Memory B cell (primary cell): Measurements from ENCODE around the gene POU6F2.

Source experiments
- ATAC-seq: fragments of 150-1000 bp; cut with Tn5 transposase; 2 replicates; pipeline ENCODE4 v1.10.0; 2021; ENCODE audit warnings: low read depth, mild to moderate bottlenecking, moderate library complexity
- DNase-seq, 2 donors: peaks; one replicate each; pipeline ENCODE4 v3.0.0; 2022; ENCODE audit warnings: low spot score in 2 of 2
- H3K27ac Mint-ChIP-seq: one replicate; pipeline ENCODE4 v1.8.0; 2022; ENCODE audit warnings: mild to moderate bottlenecking, moderate library complexity, mixed read lengths
- H3K27me3 Mint-ChIP-seq: one replicate; pipeline ENCODE4 v1.8.0; 2022; ENCODE audit warnings: mixed read lengths
- H3K36me3 Mint-ChIP-seq: one replicate; pipeline ENCODE4 v1.8.0; 2022; ENCODE audit warnings: mild to moderate bottlenecking, mixed read lengths
- H3K4me1 Mint-ChIP-seq: one replicate; pipeline ENCODE4 v1.8.0; 2022; ENCODE audit warnings: mixed read lengths
- H3K4me3 Mint-ChIP-seq: one replicate; pipeline ENCODE4 v1.8.0; 2022; ENCODE audit warnings: mild to moderate bottlenecking, moderate library complexity, mixed read lengths
- H3K9me3 Mint-ChIP-seq: one replicate; pipeline ENCODE4 v1.8.0; 2022; ENCODE audit warnings: mixed read lengths

The POU6F2 gene

DNA sequence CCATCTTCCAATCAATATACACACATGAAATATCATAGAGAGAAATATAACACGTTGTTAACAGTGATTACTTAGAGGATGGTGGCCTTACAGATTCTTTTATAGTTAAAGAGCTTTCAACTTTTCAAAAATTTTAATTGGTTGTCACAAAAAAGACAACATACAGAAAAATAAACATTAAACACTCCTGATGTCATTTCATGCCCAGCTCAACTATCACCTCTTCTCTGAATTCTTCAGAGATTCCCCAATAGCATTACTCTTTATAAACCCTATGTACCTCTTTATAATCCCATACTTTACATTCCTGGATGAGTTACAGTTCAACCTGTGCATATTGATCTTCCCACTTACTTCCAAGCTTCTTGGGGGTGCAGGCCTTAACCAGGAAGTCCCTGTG is 159.8 kb downstream of the POU6F2 start:
- H3K4me3 Mint-ChIP-seq, result no peak overlapping the region
- H3K4me1 Mint-ChIP-seq, result no peaks in the 10 kb centered on the region
- ATAC-seq, result no peak
- H3K27me3 Mint-ChIP-seq, result peaks cover 2% of the 10 kb centered on the region
- no peak overlapping the region for H3K27ac Mint-ChIP-seq
- no peaks in the 10 kb centered on the region for H3K36me3 Mint-ChIP-seq
- H3K9me3 Mint-ChIP-seq, result peaks cover 2% of the 10 kb centered on the region
- no peak for DNase-seq

DNA sequence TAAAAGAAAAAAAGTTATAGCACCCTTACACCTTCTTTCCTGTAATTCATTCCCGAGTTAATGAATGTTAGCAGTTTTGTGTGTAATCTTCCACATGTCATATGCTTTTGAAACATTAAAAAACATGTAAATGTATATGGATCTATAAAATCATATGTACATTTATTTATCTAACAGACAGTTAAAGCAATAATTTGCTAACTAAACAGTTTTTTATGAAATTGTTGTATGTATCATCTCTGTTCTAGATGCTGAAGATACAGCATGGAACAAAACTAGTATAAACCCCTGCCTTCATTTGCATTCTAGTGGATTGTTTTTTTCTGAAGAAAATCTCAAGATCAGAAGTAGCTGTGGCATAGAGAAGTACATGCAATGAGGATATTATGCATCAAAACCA is 165.0 kb downstream of the POU6F2 start:
- no peaks in the 10 kb centered on the region for H3K4me1 Mint-ChIP-seq
- H3K36me3 Mint-ChIP-seq, result no peaks in the 10 kb centered on the region
- peaks cover 1% of the 10 kb centered on the region for H3K27me3 Mint-ChIP-seq
- ATAC-seq, result no peak
- H3K27ac Mint-ChIP-seq, result no peak overlapping the region
- no peak for DNase-seq
- no peak overlapping the region for H3K4me3 Mint-ChIP-seq
- peaks cover 2% of the 10 kb centered on the region for H3K9me3 Mint-ChIP-seq

DNA sequence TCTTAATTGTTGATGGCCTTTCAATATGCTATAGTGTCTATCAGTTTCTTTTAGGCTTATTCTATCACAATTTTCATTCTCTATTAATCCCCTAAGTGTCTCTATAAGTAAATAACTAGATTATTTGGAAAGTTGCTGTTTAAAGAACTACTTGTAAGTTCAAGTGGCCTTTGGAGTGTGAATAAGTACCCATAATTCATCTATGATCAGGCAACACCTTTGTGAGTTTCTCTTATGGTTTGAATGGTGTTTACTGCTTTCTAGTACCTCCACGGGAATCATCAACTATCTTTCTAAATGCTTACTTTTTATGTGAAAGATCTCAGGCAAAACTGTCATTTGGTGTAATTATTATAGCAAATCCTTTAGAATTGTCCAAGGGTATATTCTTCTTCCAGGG is 166.7 kb downstream of the POU6F2 start:
- no peak overlapping the region for H3K4me3 Mint-ChIP-seq
- H3K36me3 Mint-ChIP-seq, result no peaks in the 10 kb centered on the region
- peaks cover 4% of the 10 kb centered on the region for H3K9me3 Mint-ChIP-seq
- DNase-seq, result no peak
- H3K4me1 Mint-ChIP-seq, result no peaks in the 10 kb centered on the region
- ATAC-seq, result no peak
- no peak overlapping the region for H3K27ac Mint-ChIP-seq
- peaks cover 3% of the 10 kb centered on the region for H3K27me3 Mint-ChIP-seq

DNA sequence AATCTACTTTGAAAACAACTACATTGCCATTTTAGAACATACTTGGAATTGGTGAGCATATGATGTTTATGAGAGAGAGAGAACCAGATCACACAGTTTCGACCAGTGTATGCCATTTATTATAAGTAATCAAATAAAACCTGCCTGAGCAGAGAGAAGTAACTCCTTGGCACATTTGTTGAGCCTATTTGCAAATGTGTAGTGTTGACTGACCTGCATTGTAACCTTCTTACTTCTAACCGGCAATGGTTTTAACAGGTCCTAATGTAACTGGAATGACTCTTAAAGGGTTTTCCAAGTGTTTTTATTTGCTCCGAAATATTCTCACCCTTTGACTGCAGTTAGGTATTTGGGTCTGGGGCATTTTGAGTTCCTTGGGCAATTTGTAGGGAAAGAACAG is 167.6 kb downstream of the POU6F2 start:
- Mint-ChIP-seq H3K4me1 (no peaks in the 10 kb centered on the region), H3K27ac (no peak overlapping the region), H3K4me3 (no peak overlapping the region), H3K27me3 (peaks cover 3% of the 10 kb centered on the region), H3K36me3 (no peaks in the 10 kb centered on the region), H3K9me3 (peaks cover 4% of the 10 kb centered on the region)
- ATAC-seq, result no peak
- DNase-seq, result no peak

DNA sequence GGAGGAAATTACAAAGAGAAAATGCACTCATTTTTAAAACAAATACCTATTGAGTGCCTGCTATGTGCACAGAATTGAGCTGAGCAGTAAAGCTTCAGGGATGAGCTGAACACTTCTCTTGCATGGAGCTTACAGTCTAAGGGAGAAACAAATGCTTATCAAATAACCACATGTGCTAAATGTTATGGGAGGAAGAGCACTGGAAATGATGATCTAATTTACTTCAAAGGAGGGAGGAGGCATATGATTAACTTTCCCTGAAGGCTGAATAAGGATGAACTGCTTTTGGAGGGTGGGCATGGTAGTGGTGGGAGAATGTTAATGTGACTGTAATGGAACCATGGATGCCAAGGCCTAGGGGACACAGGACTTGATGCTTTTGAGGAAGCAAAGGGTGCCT is 168.2 kb downstream of the POU6F2 start:
- peaks cover 3% of the 10 kb centered on the region for H3K27me3 Mint-ChIP-seq
- peaks cover 2% of the 10 kb centered on the region for H3K9me3 Mint-ChIP-seq
- H3K27ac Mint-ChIP-seq, result no peak overlapping the region
- H3K36me3 Mint-ChIP-seq, result no peaks in the 10 kb centered on the region
- no peak for ATAC-seq
- no peak overlapping the region for H3K4me3 Mint-ChIP-seq
- no peaks in the 10 kb centered on the region for H3K4me1 Mint-ChIP-seq
- no peak for DNase-seq

DNA sequence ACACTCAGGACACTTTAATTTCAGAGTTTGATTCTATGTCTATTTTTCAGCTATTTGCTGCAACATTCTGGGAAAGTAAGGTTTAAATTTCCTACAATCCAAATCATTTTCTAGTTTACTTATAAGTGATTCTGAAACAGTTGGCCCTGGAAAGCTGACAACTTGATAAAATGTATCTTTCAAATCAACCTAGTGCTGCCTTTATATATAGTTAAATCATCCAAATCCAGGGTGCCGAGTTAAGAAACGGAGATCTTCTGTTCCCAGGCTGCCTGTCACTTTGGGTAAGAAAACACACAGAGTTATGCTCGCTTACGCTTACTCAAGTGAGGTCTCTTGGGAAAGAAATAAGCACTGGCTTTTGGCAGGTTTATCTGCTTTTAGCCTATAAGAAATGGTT is 175.0 kb downstream of the POU6F2 start:
- Mint-ChIP-seq H3K4me1 (no peaks in the 10 kb centered on the region), H3K27me3 (peaks cover 3% of the 10 kb centered on the region), H3K4me3 (no peak overlapping the region), H3K9me3 (peaks cover 2% of the 10 kb centered on the region), H3K36me3 (no peaks in the 10 kb centered on the region), H3K27ac (no peak overlapping the region)
- no peak for ATAC-seq
- DNase-seq, result no peak

DNA sequence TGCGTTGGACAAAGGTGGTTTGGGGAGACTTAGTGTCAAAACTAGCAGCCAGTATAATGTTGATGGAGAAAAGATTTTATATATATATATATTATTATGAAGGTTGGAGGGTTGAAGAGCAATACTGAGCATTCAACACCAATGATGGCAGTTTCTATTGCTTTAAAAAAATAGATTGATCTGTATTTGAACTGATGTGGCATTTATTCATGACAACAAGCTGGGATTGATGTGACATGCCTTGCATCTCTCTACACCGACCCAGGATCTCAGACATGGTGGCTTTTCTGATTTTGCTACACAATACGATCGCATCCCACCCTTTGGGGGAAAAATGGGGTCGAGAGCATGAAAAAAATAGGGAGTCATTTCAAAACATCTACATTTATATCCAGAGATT is 175.4 kb downstream of the POU6F2 start:
- ATAC-seq (no peak), DNase-seq (no peak)
- no peaks in the 10 kb centered on the region for H3K36me3 Mint-ChIP-seq
- H3K4me1 Mint-ChIP-seq, result no peaks in the 10 kb centered on the region
- no peak overlapping the region for H3K4me3 Mint-ChIP-seq
- H3K27ac Mint-ChIP-seq, result no peak overlapping the region
- H3K27me3 Mint-ChIP-seq, result peaks cover 3% of the 10 kb centered on the region
- peaks cover 2% of the 10 kb centered on the region for H3K9me3 Mint-ChIP-seq

DNA sequence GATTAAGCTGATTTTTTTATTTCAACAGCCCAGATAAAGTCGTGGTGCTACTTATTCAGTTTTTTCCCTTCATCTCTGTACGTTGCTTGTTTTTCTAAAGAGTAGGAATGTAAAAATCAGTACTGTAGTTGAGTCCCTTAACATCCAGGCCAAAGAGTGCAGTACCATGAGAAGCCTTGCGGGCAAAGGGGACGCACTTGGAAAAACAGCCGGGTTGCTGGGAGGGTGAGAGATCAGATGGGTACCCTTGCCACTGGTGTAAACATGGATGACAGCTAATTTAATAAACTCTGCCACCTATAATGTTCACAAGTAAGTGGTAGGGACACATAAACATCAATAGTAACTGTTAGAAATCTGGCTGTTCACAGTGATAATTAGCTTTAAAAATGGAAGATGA is 175.9 kb downstream of the POU6F2 start:
- Mint-ChIP-seq H3K36me3 (no peaks in the 10 kb centered on the region), H3K9me3 (no peaks in the 10 kb centered on the region), H3K27me3 (no peaks in the 10 kb centered on the region), H3K27ac (no peak overlapping the region), H3K4me3 (no peak overlapping the region), H3K4me1 (no peaks in the 10 kb centered on the region)
- no peak for DNase-seq
- no peak for ATAC-seq

DNA sequence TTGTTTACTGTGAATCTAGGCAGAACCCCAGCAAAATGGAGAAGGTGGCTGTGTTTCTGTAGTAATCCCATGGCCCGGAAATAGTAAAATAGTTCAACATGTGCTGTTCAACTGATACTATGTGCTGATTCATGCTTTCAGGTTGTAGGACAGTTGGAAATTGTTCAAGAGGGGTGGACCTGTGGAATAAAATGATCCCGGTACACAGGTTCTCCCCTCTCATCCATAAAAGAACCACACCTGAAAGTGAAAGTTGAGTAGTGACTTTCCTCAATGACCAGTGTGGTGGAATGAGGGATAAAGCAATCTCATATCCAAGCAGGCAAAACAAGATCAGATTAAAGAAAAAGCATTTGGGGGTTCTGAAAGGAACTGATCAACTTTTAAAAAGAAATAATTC is 177.1 kb downstream of the POU6F2 start:
- Mint-ChIP-seq H3K27ac (no peak overlapping the region), H3K36me3 (no peaks in the 10 kb centered on the region), H3K9me3 (peaks cover 2% of the 10 kb centered on the region), H3K4me1 (no peaks in the 10 kb centered on the region), H3K4me3 (no peak overlapping the region), H3K27me3 (peaks cover 2% of the 10 kb centered on the region)
- ATAC-seq (no peak), DNase-seq (no peak)

DNA sequence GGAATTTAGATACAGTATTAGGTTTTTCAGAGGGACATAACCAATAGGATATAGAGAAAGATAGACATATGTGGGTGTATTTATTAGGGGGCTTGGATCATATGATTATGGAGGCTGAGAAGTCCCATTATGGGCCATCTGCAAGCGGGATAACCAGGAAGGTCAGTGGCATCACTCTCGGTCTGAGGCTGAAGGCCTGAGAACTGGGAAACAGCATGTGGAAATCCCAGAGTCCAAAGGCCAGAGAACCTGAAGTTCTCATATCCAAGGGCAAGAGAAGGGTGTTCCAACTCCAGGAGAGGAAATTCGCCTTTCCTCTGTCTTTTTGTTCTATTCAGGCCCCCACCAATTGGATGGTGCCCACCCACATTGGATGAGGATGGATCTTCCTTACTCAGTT is 180.7 kb downstream of the POU6F2 start:
- Mint-ChIP-seq H3K9me3 (peaks cover 4% of the 10 kb centered on the region), H3K27me3 (peaks cover 2% of the 10 kb centered on the region), H3K4me3 (no peak overlapping the region), H3K36me3 (no peaks in the 10 kb centered on the region), H3K27ac (no peak overlapping the region), H3K4me1 (no peaks in the 10 kb centered on the region)
- ATAC-seq, result no peak
- no peak for DNase-seq

DNA sequence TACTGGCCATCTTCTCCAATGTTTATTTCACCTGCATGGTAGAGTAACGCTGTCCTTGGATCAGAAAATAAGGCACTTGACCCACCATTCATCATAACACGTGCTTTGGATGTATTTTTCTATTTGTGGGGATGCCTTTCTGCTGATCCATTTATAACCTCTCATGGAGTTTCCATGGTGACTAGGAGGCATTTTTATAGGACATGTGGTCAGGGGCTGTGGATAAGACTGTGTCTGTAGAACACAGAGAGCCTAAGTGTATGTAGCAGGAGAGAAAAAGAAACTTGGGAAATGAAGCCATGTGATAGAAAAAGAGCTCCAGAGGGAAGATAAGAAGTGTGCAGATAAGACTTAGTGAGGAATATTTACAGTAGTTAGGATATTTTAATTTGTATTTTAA is 184.2 kb downstream of the POU6F2 start:
- peaks cover 6% of the 10 kb centered on the region for H3K9me3 Mint-ChIP-seq

DNA sequence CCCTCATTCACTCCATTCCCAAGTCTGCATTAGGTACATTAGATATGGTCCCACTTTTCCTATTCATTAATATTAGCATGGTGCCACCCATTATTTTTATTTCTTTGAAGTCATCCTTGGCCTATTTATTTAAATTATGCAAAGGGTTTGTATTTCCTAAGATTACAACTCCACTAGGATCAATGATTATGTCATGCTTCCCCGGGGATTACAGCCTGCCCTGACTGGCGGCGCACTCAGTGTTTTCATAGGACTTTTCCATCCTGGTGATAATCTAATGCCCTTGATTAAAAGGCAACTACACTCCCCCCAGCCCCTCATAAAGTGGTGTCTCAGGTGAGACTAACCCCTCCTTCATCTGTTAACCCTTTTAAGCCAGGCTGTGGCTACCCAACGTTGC is 187.2 kb downstream of the POU6F2 start:
- no peaks in the 10 kb centered on the region for H3K36me3 Mint-ChIP-seq
- no peak overlapping the region for H3K27ac Mint-ChIP-seq
- H3K27me3 Mint-ChIP-seq, result peaks cover 2% of the 10 kb centered on the region
- no peak for DNase-seq
- no peaks in the 10 kb centered on the region for H3K4me1 Mint-ChIP-seq
- ATAC-seq, result no peak
- peaks cover 4% of the 10 kb centered on the region for H3K9me3 Mint-ChIP-seq
- H3K4me3 Mint-ChIP-seq, result no peak overlapping the region

More for the DNA sequence above, 184.2 kb downstream of the POU6F2 start:
- H3K4me1 Mint-ChIP-seq, result no peaks in the 10 kb centered on the region
- H3K36me3 Mint-ChIP-seq, result no peaks in the 10 kb centered on the region
- no peak for ATAC-seq
- H3K27me3 Mint-ChIP-seq, result peaks cover 3% of the 10 kb centered on the region
- H3K27ac Mint-ChIP-seq, result no peak overlapping the region
- H3K4me3 Mint-ChIP-seq, result no peak overlapping the region
- DNase-seq, result no peak

DNA sequence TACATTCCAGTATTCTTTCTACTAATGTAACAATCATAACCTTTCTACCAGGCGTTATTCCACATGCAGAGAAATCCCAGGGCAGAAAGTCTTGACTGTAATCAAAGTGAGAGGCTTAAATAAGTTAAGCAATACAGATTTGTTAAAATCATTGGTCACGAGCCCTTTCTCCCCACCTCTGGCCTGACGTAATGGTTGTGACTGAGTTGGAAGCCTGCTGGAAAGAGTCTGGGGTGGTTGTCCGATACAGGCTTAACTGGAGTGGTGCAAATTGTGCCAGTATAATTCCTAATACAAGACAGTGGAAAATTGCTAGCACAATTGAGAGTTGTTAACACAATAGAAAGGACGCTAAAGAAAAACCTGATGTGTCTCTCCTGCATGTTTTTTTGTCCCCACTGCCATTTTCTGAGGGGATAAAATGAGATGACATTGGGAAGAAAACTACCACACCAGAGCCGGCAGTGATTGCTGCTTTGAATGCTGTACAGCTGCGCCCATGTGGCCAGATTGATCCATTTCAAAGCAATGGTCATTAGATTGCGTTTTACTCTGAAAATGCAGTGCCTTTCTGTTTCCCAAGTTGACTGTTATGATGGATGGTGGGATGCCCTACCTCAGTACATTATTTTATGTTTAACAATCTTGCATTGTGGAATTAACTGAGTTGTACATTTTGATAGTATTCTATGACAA is 190.8 kb downstream of the POU6F2 start:
- Mint-ChIP-seq H3K27me3 (peaks cover 2% of the 10 kb centered on the region), H3K4me1 (no peaks in the 10 kb centered on the region), H3K4me3 (no peak overlapping the region), H3K9me3 (peaks cover 2% of the 10 kb centered on the region), H3K27ac (no peak overlapping the region), H3K36me3 (no peaks in the 10 kb centered on the region)
- ATAC-seq, result no peak
- DNase-seq, result no peak

DNA sequence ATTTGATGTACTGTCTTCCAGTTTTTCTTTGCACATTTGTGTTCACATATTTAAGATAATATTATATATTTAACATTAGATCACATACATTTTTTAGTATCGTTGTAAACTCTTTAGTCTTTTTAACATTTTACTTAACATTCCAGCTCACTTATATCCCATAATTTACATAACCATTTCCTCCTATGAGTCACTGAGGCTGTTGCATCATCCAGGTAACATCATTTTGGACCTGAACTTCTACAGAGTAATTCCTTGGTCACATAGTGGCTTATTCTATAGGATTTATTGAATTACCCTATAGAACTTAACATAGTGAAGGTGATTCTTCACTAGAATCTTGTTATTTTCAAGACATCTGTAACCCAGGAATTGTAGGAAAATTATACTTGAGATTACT is 194.4 kb downstream of the POU6F2 start:
- H3K27me3 Mint-ChIP-seq, result peaks cover 2% of the 10 kb centered on the region
- DNase-seq (no peak), ATAC-seq (no peak)
- H3K4me1 Mint-ChIP-seq, result no peaks in the 10 kb centered on the region
- no peaks in the 10 kb centered on the region for H3K9me3 Mint-ChIP-seq
- H3K36me3 Mint-ChIP-seq, result no peaks in the 10 kb centered on the region
- H3K4me3 Mint-ChIP-seq, result no peak overlapping the region
- no peak overlapping the region for H3K27ac Mint-ChIP-seq

DNA sequence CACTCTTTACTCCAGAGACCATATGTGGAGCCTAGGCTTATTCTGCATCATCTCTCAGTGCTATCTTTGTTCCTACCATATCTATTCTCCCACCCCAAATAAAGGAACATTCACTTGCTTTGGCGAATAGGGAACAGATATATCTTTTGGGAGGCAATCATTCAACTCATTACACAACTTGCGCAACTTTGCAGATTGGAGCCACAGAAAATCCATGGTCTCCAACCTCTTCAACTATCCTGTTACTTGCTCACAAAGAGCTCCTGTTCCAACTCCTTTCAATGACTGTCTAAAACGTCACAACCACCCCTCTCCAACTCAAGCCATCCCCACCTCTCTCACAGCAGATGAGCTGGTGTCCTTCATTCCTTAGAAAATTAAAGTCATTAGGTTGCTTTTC is 203.7 kb downstream of the POU6F2 start:
- H3K36me3 Mint-ChIP-seq, result no peaks in the 10 kb centered on the region
- DNase-seq (no peak), ATAC-seq (no peak)
- no peaks in the 10 kb centered on the region for H3K4me1 Mint-ChIP-seq
- no peaks in the 10 kb centered on the region for H3K27me3 Mint-ChIP-seq
- H3K27ac Mint-ChIP-seq, result no peak overlapping the region
- H3K4me3 Mint-ChIP-seq, result no peak overlapping the region
- no peaks in the 10 kb centered on the region for H3K9me3 Mint-ChIP-seq
